Right lobe of liver (tissue), 4 donors: ENCODE results near the gene MTHFD1L.

Source experiments
- POLR2A ChIP-seq: fragments of 450-650 bp; IDR thresholded peaks from one replicate; pipeline ENCODE4 v1.6.1; 2017; ENCODE audit warnings: antibody characterized with exemption, mild to moderate bottlenecking
- TF ChIP-seq, protein P1 (sequence below), 4 donors: fragments of 200-600 bp in 3 of 4; fragments of 450-650 bp in 1 of 4; IDR thresholded peaks; one replicate each; pipeline versions ENCODE4 v1.5.1 to v1.8.0; 2016 to 2022; ENCODE audit warnings: antibody characterized with exemption in 4 of 4, mild to moderate bottlenecking in 2 of 4
- donor health status: DM: no; HTN: no; CAD: no.
- donor health status: DM: no; HTN: no; CAD: no.
- donor health status: DM: no; HTN: yes; CAD: no.

- TF ChIP-seq, protein P1, sequence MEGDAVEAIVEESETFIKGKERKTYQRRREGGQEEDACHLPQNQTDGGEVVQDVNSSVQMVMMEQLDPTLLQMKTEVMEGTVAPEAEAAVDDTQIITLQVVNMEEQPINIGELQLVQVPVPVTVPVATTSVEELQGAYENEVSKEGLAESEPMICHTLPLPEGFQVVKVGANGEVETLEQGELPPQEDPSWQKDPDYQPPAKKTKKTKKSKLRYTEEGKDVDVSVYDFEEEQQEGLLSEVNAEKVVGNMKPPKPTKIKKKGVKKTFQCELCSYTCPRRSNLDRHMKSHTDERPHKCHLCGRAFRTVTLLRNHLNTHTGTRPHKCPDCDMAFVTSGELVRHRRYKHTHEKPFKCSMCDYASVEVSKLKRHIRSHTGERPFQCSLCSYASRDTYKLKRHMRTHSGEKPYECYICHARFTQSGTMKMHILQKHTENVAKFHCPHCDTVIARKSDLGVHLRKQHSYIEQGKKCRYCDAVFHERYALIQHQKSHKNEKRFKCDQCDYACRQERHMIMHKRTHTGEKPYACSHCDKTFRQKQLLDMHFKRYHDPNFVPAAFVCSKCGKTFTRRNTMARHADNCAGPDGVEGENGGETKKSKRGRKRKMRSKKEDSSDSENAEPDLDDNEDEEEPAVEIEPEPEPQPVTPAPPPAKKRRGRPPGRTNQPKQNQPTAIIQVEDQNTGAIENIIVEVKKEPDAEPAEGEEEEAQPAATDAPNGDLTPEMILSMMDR (IDR thresholded peaks at IDR 0.05), result no peak
- TF ChIP-seq POLR2A, result no peak
Observed at GRCh38 chr6:150846641-150847040, 18.9 kb upstream of the MTHFD1L start.
